Activated CD4-positive, alpha-beta T cell treated with anti-CD3 and anti-CD28 coated beads for 48 hours (primary cell): ENCODE data around the gene BSPRY.
"Not testable (repeated sequence)": the region's sequence is repeated elsewhere in the genome, so short reads cannot be mapped to it uniquely, and the experiment has no call there.

Source experiments
- DNase-seq: peaks from one replicate; pipeline ENCODE4 v3.0.0-alpha.2; 2020

Gene BSPRY

GRCh38 chr9:113397203-113397631 lies 47.9 kb downstream of the BSPRY start:
- no peak for DNase-seq

GRCh38 chr9:113398796-113399195 lies 49.5 kb downstream of the BSPRY start:
- DNase-seq, result no peak

- DNase-seq, result no peak
Measured at GRCh38 chr9:113399646-113400200, 50.4 kb downstream of the BSPRY start.

GRCh38 chr9:113401027-113401792 lies 51.9 kb downstream of the BSPRY start, which contains the start of gene ALAD:
TSS of gene ALAD (minus strand) at chr9:113401284. CDS start at chr9:113393559, 7,725 bp downstream.
- peak; percentile 99 for DNase-seq

- no peak for DNase-seq
Measured at GRCh38 chr9:113403646-113404045, 54.3 kb downstream of the BSPRY start.

- not testable (repeated sequence) for DNase-seq
Measured at GRCh38 chr9:113406353-113406752, 57.0 kb downstream of the BSPRY start.

- peak; percentile 71 for DNase-seq
Measured at GRCh38 chr9:113406873-113407511, 57.7 kb downstream of the BSPRY start.

- DNase-seq, result no peak
Measured at GRCh38 chr9:113409481-113409880, 60.1 kb downstream of the BSPRY start.

- no peak for DNase-seq
Measured at GRCh38 chr9:113409883-113410206, 60.5 kb downstream of the BSPRY start.

GRCh38 chr9:113410207-113410864 lies 61.0 kb downstream of the BSPRY start, which contains the start of the genes C9orf43 and POLE3:
TSS of gene C9orf43 (plus strand) at chr9:113410747. CDS start at chr9:113413494, 2,747 bp downstream.
TSS of gene POLE3 (minus strand) at chr9:113410675. CDS start at chr9:113410293, 382 bp downstream.
- DNase-seq, result peak; percentile 97

GRCh38 chr9:113416149-113416721 lies 66.9 kb downstream of the BSPRY start:
- DNase-seq, result no peak

- no peak for DNase-seq
Measured at GRCh38 chr9:113417370-113417769, 68.0 kb downstream of the BSPRY start.
